Effector memory CD4-positive, alpha-beta T cell (primary cell): ENCODE data around the gene EFS.
"Not testable (repeated sequence)": the region's sequence is repeated elsewhere in the genome, so short reads cannot be mapped to it uniquely, and the experiment has no call there.

Experiments used
- DNase-seq, 3 donors: peaks; one replicate each; pipeline ENCODE4 v3.0.0-alpha.2; 2020
- H3K27ac ChIP-seq: 2 replicates; pipeline ENCODE4 v1.7.0; 2013; ENCODE audit warnings: mild to moderate bottlenecking, low read length, moderate library complexity; ENCODE audit not compliant: insufficient read depth, poor library complexity, severe bottlenecking
- H3K27me3 ChIP-seq: replicated peaks from 2 replicates; pipeline ENCODE4 v1.7.0; 2013; ENCODE audit warnings: mild to moderate bottlenecking, low read length; ENCODE audit not compliant: insufficient read depth, control insufficient read depth, poor library complexity, severe bottlenecking
- H3K36me3 ChIP-seq: 2 replicates; pipeline ENCODE4 v1.7.0; 2013; ENCODE audit warnings: mild to moderate bottlenecking, low read length, moderate library complexity; ENCODE audit not compliant: control insufficient read depth, insufficient read depth
- H3K4me1 ChIP-seq: 2 replicates; pipeline ENCODE4 v1.7.0; 2013; ENCODE audit warnings: low read length, mild to moderate bottlenecking; ENCODE audit not compliant: control insufficient read depth, insufficient read depth, poor library complexity, severe bottlenecking
- H3K4me3 ChIP-seq: 2 replicates; pipeline ENCODE4 v1.7.0; 2013; ENCODE audit warnings: low read length, low read depth, mild to moderate bottlenecking; ENCODE audit not compliant: insufficient read depth, poor library complexity, severe bottlenecking
- H3K9me3 ChIP-seq: 2 replicates; pipeline ENCODE4 v1.7.0; 2013; ENCODE audit warnings: mild to moderate bottlenecking, low read length, moderate library complexity; ENCODE audit not compliant: control insufficient read depth

EFS gene

GRCh38 chr14:23327947-23328744 lies 36.8 kb downstream of the EFS start:
- Histone ChIP-seq H3K27ac (no peak overlapping the region), H3K36me3 (peaks cover 27% of the 10 kb centered on the region), H3K4me1 (no peaks in the 10 kb centered on the region), H3K27me3 (no peaks in the 10 kb centered on the region), H3K9me3 (no peaks in the 10 kb centered on the region), H3K4me3 (no peak overlapping the region)
- peak; percentile 30 to 44 (median 30) for DNase-seq

DNA sequence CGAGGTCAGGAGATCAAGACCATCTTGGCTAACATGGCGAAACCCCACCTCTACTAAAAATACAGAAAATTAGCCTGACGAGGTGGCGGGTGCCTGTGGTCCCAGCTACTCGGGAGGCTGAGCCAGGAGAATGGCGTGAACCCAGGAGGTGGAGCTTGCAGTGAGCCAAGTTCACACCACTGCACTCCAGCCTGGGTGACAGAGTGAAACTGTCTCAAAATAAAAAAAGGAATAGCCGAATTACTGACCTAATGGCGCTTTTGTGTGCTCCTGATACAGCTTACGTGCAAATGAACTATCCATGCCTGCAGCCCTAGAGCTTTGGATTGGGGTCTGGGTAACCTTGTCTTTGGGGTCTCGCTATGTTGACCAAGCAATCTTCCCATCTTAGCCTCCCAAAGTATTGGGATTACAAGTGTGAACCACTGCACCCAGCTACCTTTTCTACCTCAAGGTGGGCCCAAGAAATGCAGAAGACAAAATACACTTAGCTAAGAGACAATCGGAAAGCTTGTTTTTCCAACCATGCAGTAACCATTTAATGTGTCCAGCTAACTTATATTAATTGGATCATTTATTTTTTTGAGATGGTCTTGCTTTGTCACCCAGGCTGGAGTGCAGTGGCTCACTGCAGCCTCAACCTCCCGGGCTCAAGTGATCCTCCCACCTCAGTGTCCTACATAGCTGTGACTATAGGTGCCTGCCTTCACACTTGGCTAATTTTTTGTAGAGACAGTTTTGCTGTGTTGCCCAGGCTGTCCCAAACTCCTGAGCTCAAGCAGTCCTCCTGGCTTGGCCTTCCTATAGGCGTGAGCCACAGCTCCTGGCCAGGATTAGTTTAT lies 38.3 kb downstream of the EFS start:
- H3K4me1 ChIP-seq: peaks cover 4% of the 10 kb centered on the region

DNA sequence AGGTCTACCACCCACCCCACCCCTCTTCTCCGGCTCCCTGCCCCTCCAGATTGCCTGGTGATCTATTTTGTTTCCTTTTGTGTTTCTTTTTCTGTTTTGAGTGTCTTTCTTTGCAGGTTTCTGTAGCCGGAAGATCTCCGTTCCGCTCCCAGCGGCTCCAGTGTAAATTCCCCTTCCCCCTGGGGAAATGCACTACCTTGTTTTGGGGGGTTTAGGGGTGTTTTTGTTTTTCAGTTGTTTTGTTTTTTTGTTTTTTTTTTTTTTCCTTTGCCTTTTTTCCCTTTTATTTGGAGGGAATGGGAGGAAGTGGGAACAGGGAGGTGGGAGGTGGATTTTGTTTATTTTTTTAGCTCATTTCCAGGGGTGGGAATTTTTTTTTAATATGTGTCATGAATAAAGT lies 39.2 kb downstream of the EFS start:
- DNase-seq, H3K4me3 ChIP-seq, H3K27me3 ChIP-seq, H3K9me3 ChIP-seq, H3K27ac ChIP-seq, H3K4me1 ChIP-seq: not testable (repeated sequence)
- peaks cover 28% of the 10 kb centered on the region for H3K36me3 ChIP-seq

More for the DNA sequence above, 38.3 kb downstream of the EFS start:
- Histone ChIP-seq H3K27ac (no peak overlapping the region), H3K36me3 (peaks cover 28% of the 10 kb centered on the region), H3K9me3 (no peaks in the 10 kb centered on the region), H3K27me3 (no peaks in the 10 kb centered on the region), H3K4me3 (no peak overlapping the region)
- no peak for DNase-seq

DNA sequence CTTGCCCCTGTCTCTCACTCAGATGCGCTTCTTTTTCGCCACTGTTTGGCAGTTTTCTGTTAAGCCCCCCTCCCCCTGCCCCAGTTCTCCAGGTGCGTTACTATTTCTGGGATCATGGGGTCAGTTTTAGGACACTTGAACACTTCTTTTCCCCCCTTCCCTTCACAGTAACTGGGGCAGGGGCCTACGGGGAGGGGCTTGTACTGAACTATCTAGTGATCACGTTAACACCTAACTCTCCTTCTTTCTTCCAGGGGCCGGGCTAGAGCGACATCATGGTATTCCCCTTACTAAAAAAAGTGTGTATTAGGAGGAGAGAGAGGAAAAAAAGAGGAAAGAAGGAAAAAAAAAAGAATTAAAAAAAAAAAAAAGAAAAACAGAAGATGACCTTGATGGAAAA lies 40.0 kb downstream of the EFS start:
- no peaks in the 10 kb centered on the region for H3K27me3 ChIP-seq
- H3K9me3 ChIP-seq: no peaks in the 10 kb centered on the region
- H3K36me3 ChIP-seq: peaks cover 28% of the 10 kb centered on the region
- H3K4me3 ChIP-seq: no peak overlapping the region
- DNase-seq: no peak
- no peak overlapping the region for H3K27ac ChIP-seq
- peaks cover 8% of the 10 kb centered on the region for H3K4me1 ChIP-seq

- no peaks in the 10 kb centered on the region for H3K27me3 ChIP-seq
- peaks cover 8% of the 10 kb centered on the region for H3K4me1 ChIP-seq
- H3K27ac ChIP-seq: no peak overlapping the region
- no peaks in the 10 kb centered on the region for H3K9me3 ChIP-seq
- H3K36me3 ChIP-seq: peaks cover 28% of the 10 kb centered on the region
- H3K4me3 ChIP-seq: no peak overlapping the region
- no peak for DNase-seq
Observed at GRCh38 chr14:23324455-23324846, 40.5 kb downstream of the EFS start.

DNA sequence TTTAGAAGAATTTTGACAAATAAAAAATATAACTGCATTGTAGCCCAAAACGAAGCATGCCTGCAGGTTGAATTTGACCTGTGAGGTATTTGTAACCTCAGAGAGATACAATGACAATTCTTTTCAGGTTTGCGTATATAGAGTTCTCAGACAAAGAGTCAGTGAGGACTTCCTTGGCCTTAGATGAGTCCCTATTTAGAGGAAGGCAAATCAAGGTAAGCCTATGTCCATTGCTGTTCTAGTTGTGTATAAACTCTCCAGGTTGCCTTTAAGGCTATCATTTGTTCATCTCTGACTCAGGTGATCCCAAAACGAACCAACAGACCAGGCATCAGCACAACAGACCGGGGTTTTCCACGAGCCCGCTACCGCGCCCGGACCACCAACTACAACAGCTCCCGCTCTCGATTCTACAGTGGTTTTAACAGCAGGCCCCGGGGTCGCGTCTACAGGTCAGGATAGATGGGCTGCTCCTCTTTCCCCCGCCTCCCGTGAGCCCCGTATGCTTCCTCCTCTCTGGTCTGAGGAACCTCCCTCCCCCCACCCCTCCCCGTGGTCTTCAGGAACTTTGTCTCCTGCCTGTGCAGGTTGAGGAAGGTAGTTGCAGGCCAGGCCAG lies 41.0 kb downstream of the EFS start:
- Histone ChIP-seq H3K9me3 (no peaks in the 10 kb centered on the region), H3K36me3 (peaks cover 28% of the 10 kb centered on the region), H3K4me3 (no peak overlapping the region), H3K27me3 (no peaks in the 10 kb centered on the region), H3K4me1 (peaks cover 8% of the 10 kb centered on the region), H3K27ac (no peak overlapping the region)
- DNase-seq: no peak

DNA sequence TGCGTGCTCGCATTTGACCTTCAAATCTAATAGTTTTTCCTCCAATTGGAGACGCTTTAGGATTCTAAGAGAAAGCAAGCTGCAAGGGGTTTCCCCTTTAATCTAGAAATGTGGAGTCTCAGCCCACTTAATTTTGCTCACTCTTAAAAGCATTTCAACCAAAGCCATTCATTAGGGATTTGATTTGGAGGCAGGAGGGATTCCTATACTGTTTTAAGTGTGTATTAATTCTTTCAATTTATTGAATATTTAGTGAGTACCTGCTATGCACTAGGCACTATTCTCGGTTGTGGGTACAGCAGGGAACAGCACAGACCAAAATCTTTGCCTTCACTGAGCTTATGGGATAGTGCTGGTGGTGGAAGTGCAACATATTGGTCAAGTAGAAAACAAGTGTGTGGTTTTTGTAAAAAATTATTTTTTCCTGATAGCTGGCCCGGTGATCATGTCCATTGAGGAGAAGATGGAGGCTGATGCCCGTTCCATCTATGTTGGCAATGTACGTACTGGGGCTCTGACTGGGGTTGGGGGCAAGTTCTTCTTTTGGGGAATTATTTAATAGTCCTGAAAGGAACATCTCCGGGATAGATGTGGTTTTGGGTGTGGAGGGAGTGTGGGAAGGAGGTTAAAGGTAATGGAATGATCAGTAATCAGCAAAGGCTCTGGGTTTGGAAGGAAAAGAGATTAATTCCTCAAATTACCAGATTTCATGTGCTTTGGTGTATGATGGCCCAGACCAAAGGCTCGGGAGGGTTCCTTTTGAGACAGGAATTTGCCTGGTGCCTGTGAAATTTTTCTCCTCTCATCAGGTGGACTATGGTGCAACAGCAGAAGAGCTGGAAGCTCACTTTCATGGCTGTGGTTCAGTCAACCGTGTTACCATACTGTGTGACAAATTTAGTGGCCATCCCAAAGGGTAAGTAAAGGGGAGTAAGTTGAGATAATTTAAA lies 42.1 kb downstream of the EFS start:
- H3K4me3 ChIP-seq: peak overlapping the region; percentile 73
- no peaks in the 10 kb centered on the region for H3K27me3 ChIP-seq
- no peak for DNase-seq
- H3K27ac ChIP-seq: peak overlapping the region; percentile 91
- H3K36me3 ChIP-seq: peaks cover 28% of the 10 kb centered on the region
- H3K9me3 ChIP-seq: no peaks in the 10 kb centered on the region
- H3K4me1 ChIP-seq: peaks cover 8% of the 10 kb centered on the region

DNA sequence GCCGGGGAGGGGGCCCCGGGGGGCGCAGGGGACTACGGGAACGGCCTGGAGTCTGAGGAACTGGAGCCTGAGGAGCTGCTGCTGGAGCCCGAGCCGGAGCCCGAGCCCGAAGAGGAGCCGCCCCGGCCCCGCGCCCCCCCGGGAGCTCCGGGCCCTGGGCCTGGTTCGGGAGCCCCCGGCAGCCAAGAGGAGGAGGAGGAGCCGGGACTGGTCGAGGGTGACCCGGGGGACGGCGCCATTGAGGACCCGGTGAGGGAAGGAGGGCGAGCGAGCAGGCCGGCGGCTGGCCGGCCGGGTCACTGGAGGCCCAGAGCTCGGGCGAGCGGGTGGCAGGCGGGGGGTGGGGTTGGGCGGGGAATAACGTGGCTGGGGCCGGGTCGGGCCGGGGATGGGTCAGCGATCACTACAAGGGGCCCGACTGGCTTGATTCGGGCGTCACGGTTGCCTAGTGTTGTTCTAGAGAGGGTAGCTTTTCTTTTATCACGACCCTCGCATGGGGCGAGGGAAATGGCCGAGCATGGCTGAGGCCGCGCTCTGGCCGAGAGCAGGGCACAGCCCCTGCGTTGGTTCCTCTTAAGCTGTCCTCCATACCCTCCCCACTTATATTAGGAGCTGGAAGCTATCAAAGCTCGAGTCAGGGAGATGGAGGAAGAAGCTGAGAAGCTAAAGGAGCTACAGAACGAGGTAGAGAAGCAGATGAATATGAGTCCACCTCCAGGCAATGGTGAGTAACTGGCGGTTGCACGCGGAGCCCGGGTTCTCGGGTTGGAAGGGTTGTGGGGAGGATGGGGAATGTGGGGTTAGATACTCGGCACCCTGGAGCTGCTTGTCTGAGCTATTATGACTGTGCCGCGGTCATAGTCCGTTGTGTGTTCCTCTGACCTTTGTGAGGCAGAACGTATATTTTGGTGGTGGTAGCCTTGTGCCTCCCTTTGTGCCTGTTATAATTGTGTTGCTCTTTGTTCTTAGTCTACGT lies 43.1 kb downstream of the EFS start:
- Histone ChIP-seq H3K9me3 (no peaks in the 10 kb centered on the region), H3K27me3 (no peaks in the 10 kb centered on the region), H3K4me3 (peak overlapping the region; percentile 73), H3K36me3 (peaks cover 28% of the 10 kb centered on the region), H3K27ac (peak overlapping the region; percentile 91), H3K4me1 (peaks cover 8% of the 10 kb centered on the region)
- DNase-seq: peak in 2 of 3 donors; percentile 9 to 25
